K562 (cell line): Measurements from ENCODE around the gene MICALL2. TPM values are rescaled to one million over a fixed set of nuclear protein-coding genes. Genes with fewer than 3 reads are reported as not detected.

Experiments
- AFF1 ChIP-seq, 2 experiments: fragments of 450-650 bp; IDR thresholded peaks; 2 replicates each; pipeline ENCODE4 v1.6.1; 2018; ENCODE audit warnings: mild to moderate bottlenecking in 2 of 2, low read depth in 1 of 2; ENCODE audit not compliant: partially characterized antibody in 2 of 2
- GMEB1 ChIP-seq: fragments of 250-450 bp; sonication (Bioruptor Pico); IDR thresholded peaks from 2 replicates; pipeline ENCODE4 v1.4.0; 2020; ENCODE audit warnings: mild to moderate bottlenecking
- ILK ChIP-seq: fragments of 450-650 bp; IDR thresholded peaks from 2 replicates; pipeline ENCODE4 v1.6.1; 2016; ENCODE audit warnings: missing genetic modification characterization, low read depth, mild to moderate bottlenecking, missing compliant biosample characterization, moderate library complexity, borderline replicate concordance
- LCOR ChIP-seq: sonication (generic); formaldehyde crosslinking; IDR thresholded peaks from 2 replicates; pipeline ENCODE4 v1.8.0; 2022; ENCODE audit warnings: mild to moderate bottlenecking, missing genetic modification reagents
- MEF2A ChIP-seq: IDR thresholded peaks from 2 replicates; pipeline ENCODE4 v1.6.1; 2011; ENCODE audit warnings: low read depth, mild to moderate bottlenecking, low read length, moderate library complexity; ENCODE audit not compliant: control insufficient read depth
- MNT ChIP-seq, 2 experiments: fragments of 450-650 bp; conservative IDR thresholded peaks; 2 replicates each; pipeline ENCODE4 v1.6.1; 2017; ENCODE audit warnings: mild to moderate bottlenecking in 2 of 2, moderate library complexity in 2 of 2
- PCBP2 ChIP-seq: fragments of 200-400 bp; formaldehyde crosslinking; IDR thresholded peaks from 2 replicates; pipeline ENCODE4 v1.6.1; 2018; ENCODE audit warnings: low read length, low read depth, mild to moderate bottlenecking, moderate library complexity; ENCODE audit not compliant: poor library complexity, severe bottlenecking
- RBM17 ChIP-seq: fragments of 200-400 bp; formaldehyde crosslinking; IDR thresholded peaks from 2 replicates; pipeline ENCODE4 v1.6.1; 2017; ENCODE audit warnings: low read depth, mild to moderate bottlenecking, low read length, borderline replicate concordance
- SMARCC2 ChIP-seq: fragments of 450-650 bp; IDR thresholded peaks from 2 replicates; pipeline ENCODE4 v1.6.1; 2017; ENCODE audit warnings: antibody characterized with exemption, moderate library complexity, mild to moderate bottlenecking, low read depth
- SP2 ChIP-seq: IDR thresholded peaks from 2 replicates; pipeline ENCODE4 v1.6.1; 2011; ENCODE audit warnings: mild to moderate bottlenecking, low read depth, low read length, moderate library complexity; ENCODE audit not compliant: poor library complexity, severe bottlenecking; ENCODE audit errors: extremely low read depth
- ZFP1 ChIP-seq: fragments of 450-650 bp; formaldehyde crosslinking; IDR thresholded peaks from 2 replicates; pipeline ENCODE4 v1.4.0; 2020; ENCODE audit warnings: mild to moderate bottlenecking, mixed read lengths
- ZNF695 ChIP-seq: fragments of 450-650 bp; formaldehyde crosslinking; IDR thresholded peaks from 2 replicates; pipeline ENCODE4 v1.4.0; 2020; ENCODE audit warnings: mild to moderate bottlenecking, moderate library complexity
- ZNF75A ChIP-seq: fragments of 450-650 bp; formaldehyde crosslinking; IDR thresholded peaks from 2 replicates; pipeline ENCODE4 v1.4.0; 2020; ENCODE audit warnings: mild to moderate bottlenecking
- polyA plus RNA-seq, 8 experiments: library from polyadenylated mRNA; depleted of rRNA in 4 of 8; stranded (reverse) in 5 of 8; unstranded in 3 of 8; fragments of >200 nt; fragmentation: Nextera tagmentation in 2 of 8; fragmentation: Illumina TruSeq in 1 of 8; extraction: Ambion mirVana in 2 of 8; extraction: Trizol in 1 of 8; gene quantifications; 2 replicates each; pipeline versions ENCODE4 v1.2.1 to v1.2.3, GENCODE V29; 2011 to 2014; ENCODE audit warnings: inconsistent platforms in 1 of 8, missing spikeins in 1 of 8
- total RNA-seq, 7 experiments: library from RNA; depleted of rRNA in 6 of 7; stranded (reverse); fragments of >200 nt in 6 of 7; fragmentation: Illumina TruSeq in 2 of 7; extraction: Trizol in 2 of 7; gene quantifications; 2 replicates each; pipeline versions ENCODE4 v1.2.1 to v1.2.3, GENCODE V29; 2011 to 2021; ENCODE audit warnings: low replicate concordance in 1 of 7
- TF ChIP-seq, protein P1 (sequence below): fragments of 250-450 bp; sonication (Bioruptor Pico); IDR thresholded peaks from 2 replicates; pipeline ENCODE4 v1.8.0; 2021; ENCODE audit warnings: moderate library complexity, mild to moderate bottlenecking, inconsistent platforms
- TF ChIP-seq, protein P2 (sequence below): fragments of 250-450 bp; sonication (Bioruptor Pico); IDR thresholded peaks from 2 replicates; pipeline ENCODE4 v1.5.1; 2021; ENCODE audit warnings: mild to moderate bottlenecking

The MICALL2 gene
- total and polyA plus RNA-seq, 9 of the 15 experiments (the other 6 are each of a cell fraction or from before 2014, with no cell fraction given) = 1.8 to 103 (median 17.0) TPM

- TF ChIP-seq GMEB1 (CRISPR knock-in tag) (no peak), LCOR (no peak), SP2 (no peak), ZNF695 (CRISPR knock-in tag) (no peak), ILK (no peak), SMARCC2 (0 out of 2 replicates have a peak, but pooled peaks have one; percentile 30), ZNF75A (CRISPR knock-in tag) (no peak), RBM17 (no peak), PCBP2 (no peak), AFF1 (IDR thresholded peaks at IDR 0.05; ENCODE audit: low read depth in 1 of 2, partially characterized antibody in 2 of 2) (no peak), MEF2A (no peak), ZFP1 (no peak), MNT (conservative IDR thresholded peaks at IDR 0.05) (no peak)
- TF ChIP-seq, protein P1, sequence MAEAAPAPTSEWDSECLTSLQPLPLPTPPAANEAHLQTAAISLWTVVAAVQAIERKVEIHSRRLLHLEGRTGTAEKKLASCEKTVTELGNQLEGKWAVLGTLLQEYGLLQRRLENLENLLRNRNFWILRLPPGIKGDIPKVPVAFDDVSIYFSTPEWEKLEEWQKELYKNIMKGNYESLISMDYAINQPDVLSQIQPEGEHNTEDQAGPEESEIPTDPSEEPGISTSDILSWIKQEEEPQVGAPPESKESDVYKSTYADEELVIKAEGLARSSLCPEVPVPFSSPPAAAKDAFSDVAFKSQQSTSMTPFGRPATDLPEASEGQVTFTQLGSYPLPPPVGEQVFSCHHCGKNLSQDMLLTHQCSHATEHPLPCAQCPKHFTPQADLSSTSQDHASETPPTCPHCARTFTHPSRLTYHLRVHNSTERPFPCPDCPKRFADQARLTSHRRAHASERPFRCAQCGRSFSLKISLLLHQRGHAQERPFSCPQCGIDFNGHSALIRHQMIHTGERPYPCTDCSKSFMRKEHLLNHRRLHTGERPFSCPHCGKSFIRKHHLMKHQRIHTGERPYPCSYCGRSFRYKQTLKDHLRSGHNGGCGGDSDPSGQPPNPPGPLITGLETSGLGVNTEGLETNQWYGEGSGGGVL (CRISPR knock-in tag) = no peak
- TF ChIP-seq, protein P2, sequence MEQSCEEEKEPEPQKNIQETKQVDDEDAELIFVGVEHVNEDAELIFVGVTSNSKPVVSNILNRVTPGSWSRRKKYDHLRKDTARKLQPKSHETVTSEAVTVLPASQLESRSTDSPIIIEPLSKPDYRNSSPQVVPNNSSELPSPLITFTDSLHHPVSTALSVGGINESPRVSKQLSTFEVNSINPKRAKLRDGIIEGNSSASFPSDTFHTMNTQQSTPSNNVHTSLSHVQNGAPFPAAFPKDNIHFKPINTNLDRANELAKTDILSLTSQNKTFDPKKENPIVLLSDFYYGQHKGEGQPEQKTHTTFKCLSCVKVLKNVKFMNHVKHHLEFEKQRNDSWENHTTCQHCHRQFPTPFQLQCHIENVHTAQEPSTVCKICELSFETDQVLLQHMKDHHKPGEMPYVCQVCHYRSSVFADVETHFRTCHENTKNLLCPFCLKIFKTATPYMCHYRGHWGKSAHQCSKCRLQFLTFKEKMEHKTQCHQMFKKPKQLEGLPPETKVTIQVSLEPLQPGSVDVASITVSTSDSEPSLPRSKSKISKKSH (CRISPR knock-in tag) = no peak
These were observed 61.6 kb downstream of the MICALL2 start (continued) for GRCh38 chr7:1397491-1398327.
